Measurements from ENCODE around the gene MLPH.

- TF ChIP-seq CTCF (IDR thresholded peaks at IDR 0.05), result no peak
- TF ChIP-seq POLR2AphosphoS5 (IDR thresholded peaks at IDR 0.05), result no peak
- no peak for TF ChIP-seq POLR2A (IDR thresholded peaks at IDR 0.05)
- TF ChIP-seq EP300 (IDR thresholded peaks at IDR 0.05), result no peak
Observed at GRCh38 chr2:237446338-237446665, 40.7 kb upstream of the MLPH start.
